ENCODE data around the gene S1PR1.
A peak's percentile ranks its signal among the peaks of the same experiment; 100 is the strongest.

The S1PR1 gene

DNA sequence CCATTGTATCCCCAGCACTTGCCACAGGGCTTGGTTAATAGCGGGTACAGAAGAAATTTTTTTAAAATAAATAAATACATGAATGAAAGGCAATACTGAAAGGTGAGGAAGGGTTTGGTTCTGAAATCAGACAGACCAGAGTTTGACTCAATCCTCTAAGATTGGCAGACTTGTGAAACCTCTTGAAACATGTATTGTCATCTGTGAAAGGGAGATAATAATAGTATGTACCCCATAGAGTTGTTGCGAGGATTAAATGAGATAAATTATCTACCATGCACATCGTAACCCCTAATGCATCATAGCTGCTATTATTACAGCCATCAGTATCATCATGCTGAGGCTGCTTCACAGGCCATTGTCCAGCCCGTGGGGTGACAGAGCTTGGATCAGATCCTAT is 41.4 kb downstream of the S1PR1 start:
- DNase-seq: no peak

DNA sequence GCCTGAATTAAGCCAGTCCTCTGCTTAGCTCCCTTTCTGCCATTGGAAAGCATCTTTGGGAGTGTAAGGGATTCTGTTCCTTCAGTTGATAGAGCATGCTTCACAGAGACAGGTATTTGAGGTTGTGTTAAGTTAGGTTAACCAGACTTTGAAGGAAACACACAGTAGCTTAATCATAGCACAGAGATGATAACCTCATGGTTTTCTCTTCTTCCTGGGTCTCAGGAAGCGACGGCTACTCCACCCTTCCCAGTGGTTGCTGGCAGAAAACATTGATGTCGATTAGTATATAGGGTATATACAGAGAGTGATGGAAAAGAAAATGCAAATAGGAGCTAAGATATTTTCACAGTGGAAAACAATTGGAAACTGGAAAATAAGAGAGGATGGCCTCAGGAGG is 42.0 kb downstream of the S1PR1 start:
- no peak for DNase-seq

DNA sequence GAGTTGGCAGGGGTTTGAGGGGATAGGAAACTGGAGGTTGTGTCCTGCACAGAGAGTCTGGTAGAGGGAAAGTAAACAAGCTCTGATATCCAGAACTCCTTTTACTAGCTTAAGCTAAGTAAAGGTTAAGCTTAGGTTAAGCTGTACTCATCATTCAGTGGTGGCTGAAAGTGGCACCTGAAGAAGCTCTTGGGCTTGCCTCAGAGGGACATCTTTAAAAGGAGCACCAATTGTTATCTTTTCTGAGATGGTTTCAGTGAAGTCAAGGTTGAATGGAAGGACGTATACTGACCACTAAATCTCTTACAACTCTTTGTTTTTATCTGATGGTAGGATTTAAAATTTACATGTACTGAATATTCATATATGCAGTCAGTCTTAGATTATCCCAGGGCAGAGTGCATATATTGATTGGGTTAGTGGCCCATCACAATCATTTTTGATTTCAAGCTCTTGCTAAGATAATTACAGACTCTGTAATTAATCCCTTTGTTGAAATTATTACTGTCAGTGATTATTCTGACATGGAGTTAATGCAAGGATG is 43.3 kb downstream of the S1PR1 start:
- DNase-seq: no peak

DNA sequence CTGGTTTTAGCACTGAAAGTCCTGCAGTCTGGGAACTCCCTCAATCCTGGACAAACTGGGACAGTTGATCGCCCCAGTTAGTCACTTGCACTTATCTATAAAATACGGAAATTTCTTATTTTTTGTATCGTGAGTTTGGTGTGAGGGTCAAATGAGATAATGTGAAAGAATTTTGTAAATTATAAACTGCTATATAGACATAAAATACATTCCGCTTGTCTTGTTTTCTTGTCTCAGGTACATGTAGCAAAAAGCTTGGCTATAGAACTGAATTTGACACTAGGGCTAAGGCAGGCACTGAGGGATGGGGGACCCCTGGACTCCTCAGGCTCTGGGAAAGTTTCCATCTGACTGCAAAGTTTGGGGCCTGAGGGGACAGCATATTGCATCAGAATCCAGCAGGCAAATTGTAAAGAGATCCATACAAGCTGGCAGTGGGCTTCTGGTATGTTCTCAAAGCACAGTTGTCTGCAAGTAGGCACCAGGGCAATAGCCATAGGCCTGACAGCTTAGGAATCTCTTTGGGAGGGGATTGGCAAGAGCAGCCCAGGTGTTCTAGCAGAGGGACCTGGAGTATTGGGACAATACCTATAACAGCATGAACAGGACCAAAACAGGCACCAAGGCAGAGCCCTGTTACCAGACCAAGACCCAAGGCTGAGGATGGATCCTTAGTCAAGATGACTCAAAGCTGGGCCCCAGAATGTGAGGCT is 44.3 kb downstream of the S1PR1 start:
- DNase-seq: no peak

DNA sequence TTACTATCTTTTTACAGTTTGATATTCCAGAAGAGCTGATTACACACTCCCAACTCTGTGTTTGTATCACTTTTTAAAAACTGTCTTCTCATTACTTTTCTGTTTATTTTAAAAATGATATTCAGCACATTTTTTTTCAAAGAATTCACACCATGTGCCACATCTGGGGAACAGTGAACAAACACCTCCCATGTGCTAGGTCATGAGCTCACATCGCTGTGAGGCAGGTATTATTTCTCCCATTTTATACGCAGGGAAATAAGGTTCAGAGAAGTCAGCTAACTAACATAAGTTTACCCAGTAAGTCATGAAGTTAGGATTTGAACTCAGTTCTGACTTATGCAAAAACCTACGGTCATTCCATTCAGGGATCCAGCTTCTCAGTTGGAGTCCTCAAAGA is 44.9 kb downstream of the S1PR1 start:
- no peak for DNase-seq

DNA sequence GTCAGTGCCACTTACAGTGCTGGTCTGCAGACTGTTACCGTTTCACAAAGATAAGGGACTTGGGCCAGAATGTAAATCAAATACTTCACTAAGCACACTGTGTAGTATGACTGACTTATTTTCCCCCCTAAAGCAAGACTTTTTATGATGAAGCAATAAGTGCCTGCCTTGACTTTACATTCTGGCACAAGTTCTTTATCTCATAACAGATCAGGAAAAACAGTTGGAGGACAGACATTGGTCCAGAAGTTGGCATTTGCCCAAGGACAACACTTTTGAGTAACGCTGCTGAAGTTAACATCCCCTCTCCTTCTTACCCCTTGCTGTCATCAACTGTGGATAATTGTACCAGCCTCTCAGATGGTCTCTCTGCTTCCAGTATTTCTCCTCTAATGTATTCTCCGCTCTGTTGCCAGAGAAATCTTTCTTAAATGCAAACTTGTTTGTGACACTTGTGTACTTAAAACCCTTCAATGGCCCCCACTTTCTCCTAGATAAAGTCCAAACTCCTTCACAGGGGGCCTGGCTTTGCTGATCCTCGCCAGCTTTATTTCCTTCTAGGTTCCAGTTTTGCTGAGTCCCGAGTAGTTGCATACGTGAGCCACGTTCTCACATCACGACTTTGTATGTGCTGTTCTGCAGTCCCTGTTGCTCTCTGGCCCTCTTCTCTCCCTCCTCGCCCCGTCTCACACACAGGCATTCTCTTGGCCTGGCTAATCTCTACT is 45.7 kb downstream of the S1PR1 start:
- DNase-seq: no peak

DNA sequence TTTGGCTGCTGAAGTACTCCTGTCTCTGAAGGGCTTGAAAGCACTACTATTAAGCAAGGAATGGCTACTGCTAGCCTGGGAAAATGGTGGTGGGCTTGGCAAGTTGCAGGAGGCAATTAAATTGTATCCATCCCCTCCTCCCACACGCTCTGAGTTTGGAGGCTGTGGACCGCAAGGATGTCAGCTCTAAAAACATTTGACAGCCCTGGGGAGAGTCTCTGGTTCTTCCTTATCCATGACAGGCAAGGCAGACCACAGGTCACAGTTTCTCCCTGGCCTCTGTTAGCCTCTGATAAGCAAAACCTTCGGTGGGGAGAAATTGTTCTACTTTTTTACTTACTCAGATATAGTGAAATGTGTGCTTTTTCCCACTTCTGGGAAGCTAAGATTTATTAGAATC is 46.6 kb downstream of the S1PR1 start:
- DNase-seq: no peak

DNA sequence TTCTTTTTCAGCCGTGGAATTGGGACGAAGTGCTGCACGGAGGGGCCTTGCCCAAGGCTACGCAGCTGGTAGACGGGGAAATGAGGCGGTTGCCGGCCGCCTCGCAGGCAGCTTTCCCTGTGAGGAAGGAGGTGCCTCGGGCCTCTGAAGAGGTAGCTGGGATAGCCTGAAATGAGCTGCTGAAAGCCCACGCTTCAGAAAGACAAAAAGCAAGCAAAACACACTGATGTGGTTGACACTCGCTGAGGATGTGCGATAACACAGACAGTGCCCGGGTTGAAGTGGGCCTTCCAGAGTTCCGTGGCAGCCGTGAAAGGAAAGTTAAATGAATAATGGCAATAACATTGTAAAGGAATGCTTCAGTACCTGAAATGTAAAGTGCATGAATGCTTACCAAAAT is 47.2 kb downstream of the S1PR1 start:
- no peak for DNase-seq

DNA sequence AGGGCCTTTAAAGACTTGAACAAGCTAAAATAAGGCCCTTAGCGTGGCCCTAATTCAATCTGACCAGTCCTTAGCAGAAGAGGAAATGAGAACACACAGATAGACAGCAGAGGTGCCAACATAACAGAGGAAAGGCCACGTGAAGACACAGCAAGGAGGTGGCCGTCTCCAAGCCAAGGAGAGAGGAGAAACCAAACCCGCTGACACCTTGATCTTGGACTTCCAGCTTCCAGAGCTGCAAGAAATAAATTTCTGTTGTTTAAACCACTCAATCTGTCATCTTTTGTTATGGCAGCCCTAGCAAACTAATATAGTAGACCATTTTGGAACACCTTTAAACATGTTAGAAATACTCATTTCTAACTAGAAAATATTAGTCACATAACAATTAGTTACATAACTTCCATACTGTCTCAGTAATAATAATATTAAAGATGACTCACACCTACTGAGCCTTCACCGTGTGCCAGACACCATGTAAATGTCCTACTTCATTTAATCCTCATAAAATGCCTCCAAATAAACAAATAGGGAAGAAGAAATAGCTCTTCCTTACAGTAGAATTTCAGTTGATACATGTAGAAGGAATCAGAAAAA is 47.9 kb downstream of the S1PR1 start:
- no peak for DNase-seq

DNA sequence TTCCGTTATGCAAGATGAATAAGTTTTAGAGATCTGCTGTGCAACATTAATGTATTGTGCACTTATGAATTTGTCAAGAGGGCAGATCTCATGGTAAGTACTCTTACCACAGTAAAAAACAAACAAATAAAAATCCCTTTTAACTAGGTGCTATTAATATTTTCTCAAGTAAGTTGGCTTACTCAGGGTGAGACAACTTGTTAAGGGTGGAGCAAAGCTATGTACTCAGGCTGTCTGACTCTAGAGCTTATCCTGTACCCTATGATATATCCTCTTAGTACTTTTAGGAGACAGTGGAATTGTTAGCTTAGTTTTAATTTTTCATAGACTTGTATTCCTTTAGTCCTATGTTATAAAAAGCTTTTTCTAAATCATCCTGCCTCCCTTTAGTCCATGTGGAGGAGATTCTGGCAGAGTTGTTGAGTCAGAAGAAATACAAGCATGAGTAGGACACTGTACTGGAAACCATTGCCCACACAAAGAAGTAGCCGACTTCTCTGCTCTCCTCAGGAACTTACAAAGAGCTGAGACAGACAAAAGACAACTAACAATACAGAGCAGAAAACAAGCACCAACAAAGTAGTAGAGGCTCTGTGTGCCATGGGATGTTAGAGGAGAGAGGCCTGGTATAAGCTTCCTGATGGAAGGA is 49.2 kb downstream of the S1PR1 start:
- no peak for DNase-seq

DNA sequence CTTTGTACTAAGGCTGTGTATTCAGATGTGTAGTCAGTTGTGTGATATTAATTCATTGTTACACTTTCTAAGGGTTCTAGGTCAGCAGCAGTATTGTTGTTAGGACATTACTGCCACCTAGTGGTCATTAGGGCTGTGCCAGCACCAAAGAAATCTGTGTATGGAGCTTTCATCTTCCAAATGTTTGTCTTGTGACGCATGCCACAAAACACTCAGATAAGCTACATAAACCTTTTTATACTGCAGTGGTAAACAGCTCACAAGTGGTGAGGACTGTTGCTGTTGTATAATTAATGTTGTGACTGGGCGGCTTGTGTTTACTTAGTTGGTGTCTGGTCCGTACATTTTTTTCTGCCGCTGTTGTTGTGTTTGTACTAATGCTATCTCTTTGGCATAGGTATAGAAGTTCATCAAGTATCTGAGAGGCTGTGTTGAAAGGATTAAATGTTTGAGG is 51.7 kb downstream of the S1PR1 start:
- DNase-seq: peak in 48 of 58 donors; percentile 0 to 69 (median 16)

DNA sequence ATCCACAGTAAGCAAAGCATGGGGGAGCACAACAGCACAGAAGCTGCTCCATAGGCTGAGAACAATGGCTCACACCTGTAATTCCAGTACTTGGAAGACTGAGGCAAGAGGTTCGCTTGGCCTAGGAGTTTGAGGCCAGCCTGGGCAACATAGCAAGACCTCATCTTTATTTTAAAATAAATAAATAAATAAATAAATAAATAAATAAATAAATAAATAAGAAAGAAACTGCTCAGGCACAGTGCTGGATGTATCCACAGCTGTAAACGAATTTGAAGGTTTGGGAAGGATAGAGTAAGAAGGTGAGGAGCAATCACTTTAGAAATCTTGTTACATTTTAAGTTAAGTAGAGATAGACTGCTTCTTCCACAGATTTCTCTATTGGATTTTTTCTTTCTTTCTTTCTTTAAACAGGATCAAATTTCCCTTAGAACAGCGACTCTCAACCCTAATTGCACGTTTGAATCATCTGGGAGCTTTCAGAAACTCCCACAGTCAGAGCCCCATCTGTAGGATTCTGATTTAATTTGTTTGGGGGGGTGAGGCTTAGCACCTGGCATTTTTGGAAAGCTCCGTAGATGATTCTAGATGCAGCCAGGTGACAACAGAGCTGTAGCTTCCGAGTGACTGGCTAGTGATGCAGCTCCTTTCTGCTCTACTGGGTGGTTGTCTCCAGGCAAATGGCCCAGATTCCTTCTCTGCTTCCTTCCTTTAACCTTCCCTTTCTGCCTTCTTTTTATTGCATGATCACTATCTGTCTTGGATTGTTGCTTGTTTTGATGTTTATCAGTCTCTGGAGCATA is 53.5 kb downstream of the S1PR1 start:
- no peak for DNase-seq

Data from anterior cingulate cortex (tissue), 58 donors.